ENCODE measurements around the gene LZTS2.
"Not testable (repeated sequence)": the region's sequence is repeated elsewhere in the genome, so short reads cannot be mapped to it uniquely, and the experiment has no call there.

Gene LZTS2

GRCh38 chr10:101034404-101034803 lies 34.8 kb downstream of the LZTS2 start:
- DNase-seq = not testable (repeated sequence)

GRCh38 chr10:101035314-101035713 lies 35.7 kb downstream of the LZTS2 start:
- DNase-seq = no peak

GRCh38 chr10:101035916-101036702 lies 36.5 kb downstream of the LZTS2 start:
- DNase-seq = no peak

- no peak for DNase-seq
These were observed 37.1 kb downstream of the LZTS2 start for GRCh38 chr10:101036726-101037125.

GRCh38 chr10:101038484-101038883 lies 38.9 kb downstream of the LZTS2 start:
- no peak for DNase-seq

GRCh38 chr10:101040061-101040460 lies 40.5 kb downstream of the LZTS2 start:
- DNase-seq = no peak

GRCh38 chr10:101040851-101041250 lies 41.2 kb downstream of the LZTS2 start:
- DNase-seq = no peak

GRCh38 chr10:101041252-101041761 lies 41.7 kb downstream of the LZTS2 start:
- DNase-seq = peak; percentile 8 to 58

- no peak for DNase-seq
These were observed 42.5 kb downstream of the LZTS2 start for GRCh38 chr10:101042118-101042517.

- DNase-seq = peak; percentile 84 to 85
These were observed 43.2 kb downstream of the LZTS2 start for GRCh38 chr10:101042667-101043362.

- no peak for DNase-seq
These were observed 43.7 kb downstream of the LZTS2 start for GRCh38 chr10:101043363-101043707.

- no peak for DNase-seq
These were observed 44.5 kb downstream of the LZTS2 start for GRCh38 chr10:101044117-101044516.

GRCh38 chr10:101046332-101047238 lies 47.0 kb downstream of the LZTS2 start:
- DNase-seq = peak; percentile 34 to 58

GRCh38 chr10:101047268-101047667 lies 47.7 kb downstream of the LZTS2 start:
- no peak for DNase-seq

GRCh38 chr10:101047961-101048892 lies 48.6 kb downstream of the LZTS2 start:
- DNase-seq = peak; percentile 55 to 83

GRCh38 chr10:101050208-101051069 lies 50.8 kb downstream of the LZTS2 start:
- DNase-seq = peak; percentile 26 to 54

GRCh38 chr10:101052285-101052684 lies 52.7 kb downstream of the LZTS2 start:
- DNase-seq = no peak

- no peak for DNase-seq
These were observed 53.9 kb downstream of the LZTS2 start for GRCh38 chr10:101053516-101053915.

- no peak for DNase-seq
These were observed 54.7 kb downstream of the LZTS2 start for GRCh38 chr10:101054351-101054750.

- DNase-seq = no peak
These were observed 55.3 kb downstream of the LZTS2 start for GRCh38 chr10:101054876-101055275.

GRCh38 chr10:101055411-101055810 lies 55.8 kb downstream of the LZTS2 start:
- no peak for DNase-seq
